Neural cell (in vitro differentiated cells): ENCODE measurements around the gene BICRAL. TPM values are rescaled to one million over a fixed set of nuclear protein-coding genes. Genes with fewer than 3 reads are reported as not detected.

Source experiments
- H2AFZ ChIP-seq: fragments of 200-600, 300-800 bp; sonication (generic), shearing (Covaris generic); 2 replicates; pipeline ENCODE4 v1.6.0; 2014; ENCODE audit warnings: low read depth, mild to moderate bottlenecking, antibody characterized with exemption, low read length, moderate library complexity
- H3F3A ChIP-seq: fragments of 200-600 bp; shearing (Covaris generic); 2 replicates; pipeline ENCODE4 v1.6.1; 2016; ENCODE audit warnings: mild to moderate bottlenecking, moderate library complexity, mixed read lengths, antibody characterized with exemption, low read length; ENCODE audit not compliant: insufficient read depth, poor library complexity, severe bottlenecking
- H3K27ac ChIP-seq: fragments of 200-600, 300-800 bp; sonication (generic), shearing (Covaris generic); 2 replicates; pipeline ENCODE4 v1.5.1; 2014; ENCODE audit warnings: mild to moderate bottlenecking, low read length, moderate library complexity
- H3K27me3 ChIP-seq: fragments of 300-800, 200-600 bp; sonication (generic), shearing (Covaris generic); 2 replicates; pipeline ENCODE4 v1.6.0; 2014; ENCODE audit warnings: mild to moderate bottlenecking, low read depth, low read length, moderate library complexity; ENCODE audit not compliant: insufficient read depth
- H3K36me3 ChIP-seq: fragments of 300-800, 200-600 bp; sonication (generic), shearing (Covaris generic); 2 replicates; pipeline ENCODE4 v1.5.1; 2014; ENCODE audit warnings: mild to moderate bottlenecking, antibody characterized with exemption, low read length, moderate library complexity; ENCODE audit not compliant: insufficient read depth
- H3K4me2 ChIP-seq: fragments of 300-800, 200-600 bp; sonication (generic), shearing (Covaris generic); 2 replicates; pipeline ENCODE4 v1.6.0; 2014; ENCODE audit warnings: mild to moderate bottlenecking, low read length
- H3K4me3 ChIP-seq: fragments of 300-800, 200-600 bp; sonication (generic), shearing (Covaris generic); 2 replicates; pipeline ENCODE4 v1.5.1; 2014; ENCODE audit warnings: mild to moderate bottlenecking, low read length, moderate library complexity
- H3K79me2 ChIP-seq: fragments of 200-600 bp; shearing (Covaris generic); replicated peaks from 2 replicates; pipeline ENCODE4 v1.6.0; 2014; ENCODE audit warnings: mild to moderate bottlenecking, low read length, moderate library complexity; ENCODE audit not compliant: insufficient read depth
- H3K9ac ChIP-seq: fragments of 300-800, 200-600 bp; sonication (generic), shearing (Covaris generic); 2 replicates; pipeline ENCODE4 v1.6.1; 2016; ENCODE audit warnings: mild to moderate bottlenecking, low read length, mixed read lengths
- H3K9me2 ChIP-seq: fragments of 200-600 bp; shearing (Covaris generic); 2 replicates; pipeline ENCODE4 v1.6.1; 2016; ENCODE audit warnings: mild to moderate bottlenecking, low read length, mixed read lengths; ENCODE audit not compliant: insufficient read depth
- H3K9me3 ChIP-seq: fragments of 200-600, 300-800 bp; sonication (generic), shearing (Covaris generic); 2 replicates; pipeline ENCODE4 v1.6.1; 2016; ENCODE audit warnings: mild to moderate bottlenecking, mixed run types, low read length, moderate library complexity, mixed read lengths
- H4K20me1 ChIP-seq: fragments of 200-600 bp; shearing (Covaris generic); 2 replicates; pipeline ENCODE4 v1.6.1; 2016; ENCODE audit warnings: mild to moderate bottlenecking, mixed run types; ENCODE audit not compliant: insufficient read depth
- EP300 ChIP-seq: fragments of 450-650 bp; conservative IDR thresholded peaks from 2 replicates; pipeline ENCODE4 v1.6.1; 2014; ENCODE audit warnings: antibody characterized with exemption, mild to moderate bottlenecking, moderate library complexity; ENCODE audit not compliant: poor library complexity, severe bottlenecking
- EZH2 ChIP-seq: fragments of 200-600, 300-800 bp; shearing (Covaris generic), sonication (generic); IDR thresholded peaks from 2 replicates; pipeline ENCODE4 v1.6.1; 2014; ENCODE audit warnings: antibody characterized with exemption, low read length, borderline replicate concordance, mild to moderate bottlenecking; ENCODE audit not compliant: insufficient read depth, poor library complexity, severe bottlenecking
- MXI1 ChIP-seq: fragments of 450-650 bp; conservative IDR thresholded peaks from 2 replicates; pipeline ENCODE4 v1.6.1; 2014; ENCODE audit warnings: antibody characterized with exemption, mild to moderate bottlenecking; ENCODE audit not compliant: poor library complexity, severe bottlenecking
- POLR2AphosphoS5 ChIP-seq: IDR thresholded peaks from 2 replicates; pipeline ENCODE4 v1.6.1; 2012
- RAD21 ChIP-seq: fragments of 450-650 bp; conservative IDR thresholded peaks from 2 replicates; pipeline ENCODE4 v1.6.1; 2014; ENCODE audit warnings: antibody characterized with exemption, mild to moderate bottlenecking, moderate library complexity
- SMC3 ChIP-seq: fragments of 450-650 bp; conservative IDR thresholded peaks from 2 replicates; pipeline ENCODE4 v1.6.1; 2014; ENCODE audit warnings: antibody characterized with exemption, mild to moderate bottlenecking, moderate library complexity; ENCODE audit not compliant: poor library complexity
- TAF1 ChIP-seq: IDR thresholded peaks from 2 replicates; pipeline ENCODE4 v1.6.1; 2012; ENCODE audit warnings: low read depth
- polyA plus RNA-seq: library from polyadenylated mRNA; depleted of rRNA; stranded (reverse); fragments of >200 nt; gene quantifications from 2 replicates; pipeline ENCODE4 v1.2.3, GENCODE V29; 2014
- TF ChIP-seq, protein P1 (sequence below): fragments of 450-650 bp; IDR thresholded peaks from 2 replicates; pipeline ENCODE4 v1.5.1; 2014; ENCODE audit warnings: antibody characterized with exemption, mild to moderate bottlenecking, moderate library complexity; ENCODE audit not compliant: poor library complexity, severe bottlenecking
- TF ChIP-seq, protein P2 (sequence below): IDR thresholded peaks from 2 replicates; pipeline ENCODE4 v1.6.1; 2012; ENCODE audit warnings: borderline replicate concordance

Gene BICRAL
- polyA plus RNA-seq, 1 donor from 2014 or later, result 6.7 TPM

DNA sequence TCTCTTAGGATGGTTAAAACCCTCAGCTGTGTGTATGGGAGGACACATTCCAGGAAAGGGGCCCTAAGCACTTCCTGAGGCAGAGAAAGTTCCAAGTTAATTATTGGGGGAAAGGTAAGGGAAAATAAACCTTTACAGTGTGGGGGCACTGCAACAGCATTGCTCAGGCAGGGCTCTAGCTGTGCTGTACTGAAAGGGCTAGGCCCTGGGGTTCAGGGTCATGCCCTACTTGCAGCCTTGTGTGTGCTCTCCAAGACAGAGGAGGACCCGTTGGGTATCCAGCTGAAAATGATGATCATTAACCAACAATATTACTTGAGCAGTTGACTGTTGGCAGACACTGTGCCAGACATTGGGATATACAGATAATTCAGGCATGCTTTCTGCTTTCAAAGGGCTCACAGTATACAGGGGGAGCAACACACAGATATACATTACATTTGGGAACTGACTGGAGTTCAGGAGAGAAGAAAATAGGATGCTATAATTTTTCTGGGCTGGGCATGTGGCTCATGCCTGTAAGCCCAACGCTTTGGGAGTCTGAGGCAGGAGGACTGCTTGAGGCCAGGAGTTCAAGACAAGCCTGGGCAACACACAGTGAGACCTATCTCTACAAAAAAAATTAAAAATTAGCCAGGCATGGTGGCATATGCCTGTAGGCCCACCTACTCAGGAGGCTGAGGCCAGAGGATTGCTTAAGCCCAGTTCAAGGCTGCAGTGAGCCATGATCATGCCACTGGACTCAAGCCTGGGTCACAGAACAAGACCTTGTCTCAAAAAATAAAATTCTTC is 88.5 kb downstream of the BICRAL start:
- TF ChIP-seq MXI1 (no peak), EZH2 (no peak), TAF1 (no peak), SMC3 (no peak), POLR2AphosphoS5 (no peak), RAD21 (no peak)
- TF ChIP-seq, protein P1, sequence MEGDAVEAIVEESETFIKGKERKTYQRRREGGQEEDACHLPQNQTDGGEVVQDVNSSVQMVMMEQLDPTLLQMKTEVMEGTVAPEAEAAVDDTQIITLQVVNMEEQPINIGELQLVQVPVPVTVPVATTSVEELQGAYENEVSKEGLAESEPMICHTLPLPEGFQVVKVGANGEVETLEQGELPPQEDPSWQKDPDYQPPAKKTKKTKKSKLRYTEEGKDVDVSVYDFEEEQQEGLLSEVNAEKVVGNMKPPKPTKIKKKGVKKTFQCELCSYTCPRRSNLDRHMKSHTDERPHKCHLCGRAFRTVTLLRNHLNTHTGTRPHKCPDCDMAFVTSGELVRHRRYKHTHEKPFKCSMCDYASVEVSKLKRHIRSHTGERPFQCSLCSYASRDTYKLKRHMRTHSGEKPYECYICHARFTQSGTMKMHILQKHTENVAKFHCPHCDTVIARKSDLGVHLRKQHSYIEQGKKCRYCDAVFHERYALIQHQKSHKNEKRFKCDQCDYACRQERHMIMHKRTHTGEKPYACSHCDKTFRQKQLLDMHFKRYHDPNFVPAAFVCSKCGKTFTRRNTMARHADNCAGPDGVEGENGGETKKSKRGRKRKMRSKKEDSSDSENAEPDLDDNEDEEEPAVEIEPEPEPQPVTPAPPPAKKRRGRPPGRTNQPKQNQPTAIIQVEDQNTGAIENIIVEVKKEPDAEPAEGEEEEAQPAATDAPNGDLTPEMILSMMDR, result no peak
- TF ChIP-seq, protein P2, sequence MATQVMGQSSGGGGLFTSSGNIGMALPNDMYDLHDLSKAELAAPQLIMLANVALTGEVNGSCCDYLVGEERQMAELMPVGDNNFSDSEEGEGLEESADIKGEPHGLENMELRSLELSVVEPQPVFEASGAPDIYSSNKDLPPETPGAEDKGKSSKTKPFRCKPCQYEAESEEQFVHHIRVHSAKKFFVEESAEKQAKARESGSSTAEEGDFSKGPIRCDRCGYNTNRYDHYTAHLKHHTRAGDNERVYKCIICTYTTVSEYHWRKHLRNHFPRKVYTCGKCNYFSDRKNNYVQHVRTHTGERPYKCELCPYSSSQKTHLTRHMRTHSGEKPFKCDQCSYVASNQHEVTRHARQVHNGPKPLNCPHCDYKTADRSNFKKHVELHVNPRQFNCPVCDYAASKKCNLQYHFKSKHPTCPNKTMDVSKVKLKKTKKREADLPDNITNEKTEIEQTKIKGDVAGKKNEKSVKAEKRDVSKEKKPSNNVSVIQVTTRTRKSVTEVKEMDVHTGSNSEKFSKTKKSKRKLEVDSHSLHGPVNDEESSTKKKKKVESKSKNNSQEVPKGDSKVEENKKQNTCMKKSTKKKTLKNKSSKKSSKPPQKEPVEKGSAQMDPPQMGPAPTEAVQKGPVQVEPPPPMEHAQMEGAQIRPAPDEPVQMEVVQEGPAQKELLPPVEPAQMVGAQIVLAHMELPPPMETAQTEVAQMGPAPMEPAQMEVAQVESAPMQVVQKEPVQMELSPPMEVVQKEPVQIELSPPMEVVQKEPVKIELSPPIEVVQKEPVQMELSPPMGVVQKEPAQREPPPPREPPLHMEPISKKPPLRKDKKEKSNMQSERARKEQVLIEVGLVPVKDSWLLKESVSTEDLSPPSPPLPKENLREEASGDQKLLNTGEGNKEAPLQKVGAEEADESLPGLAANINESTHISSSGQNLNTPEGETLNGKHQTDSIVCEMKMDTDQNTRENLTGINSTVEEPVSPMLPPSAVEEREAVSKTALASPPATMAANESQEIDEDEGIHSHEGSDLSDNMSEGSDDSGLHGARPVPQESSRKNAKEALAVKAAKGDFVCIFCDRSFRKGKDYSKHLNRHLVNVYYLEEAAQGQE, result no peak
- no peaks in the 10 kb centered on the region for H3K27me3 ChIP-seq

DNA sequence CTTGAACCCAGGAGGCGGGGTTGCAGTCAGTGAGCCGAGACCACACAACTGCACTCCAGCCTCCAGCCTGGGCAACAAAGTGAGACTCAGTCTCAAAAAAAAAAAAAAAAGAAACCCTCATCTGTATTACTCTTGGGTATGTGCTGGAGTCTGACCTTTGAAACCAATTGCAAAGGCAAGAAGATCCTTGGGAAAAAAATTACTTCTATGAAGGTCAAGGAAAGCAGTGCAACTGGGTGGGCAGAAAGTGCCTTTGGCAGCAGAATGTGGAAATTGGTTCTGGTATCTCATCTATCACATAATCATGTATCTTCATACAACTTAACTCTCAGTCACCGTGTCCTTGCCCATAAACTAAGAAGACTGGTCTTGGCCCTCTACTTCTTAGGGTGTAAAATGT is 89.9 kb downstream of the BICRAL start:
- no peak overlapping the region for H3K4me3 ChIP-seq
- no peaks in the 10 kb centered on the region for H3K36me3 ChIP-seq
- H3K9me3 ChIP-seq, result no peaks in the 10 kb centered on the region
- H2AFZ ChIP-seq, result no peak overlapping the region
- TF ChIP-seq, protein P1, result no peak
- TF ChIP-seq MXI1 (no peak), EP300 (no peak), RAD21 (no peak)
- H3K79me2 ChIP-seq, result no peaks in the 10 kb centered on the region
- no peak overlapping the region for H3K4me2 ChIP-seq
- no peaks in the 10 kb centered on the region for H3F3A ChIP-seq
- no peaks in the 10 kb centered on the region for H3K27me3 ChIP-seq
- H4K20me1 ChIP-seq, result no peaks in the 10 kb centered on the region
- H3K9me2 ChIP-seq, result no peaks in the 10 kb centered on the region
- no peak overlapping the region for H3K9ac ChIP-seq
- no peak overlapping the region for H3K27ac ChIP-seq

More for the DNA sequence above, 88.5 kb downstream of the BICRAL start:
- no peak overlapping the region for H3K27ac ChIP-seq
- H4K20me1 ChIP-seq, result no peaks in the 10 kb centered on the region
- no peaks in the 10 kb centered on the region for H3K36me3 ChIP-seq
- no peaks in the 10 kb centered on the region for H3K9me2 ChIP-seq
- no peak overlapping the region for H2AFZ ChIP-seq
- H3K4me3 ChIP-seq, result no peak overlapping the region
- no peaks in the 10 kb centered on the region for H3F3A ChIP-seq
- H3K79me2 ChIP-seq, result no peaks in the 10 kb centered on the region
- no peaks in the 10 kb centered on the region for H3K9me3 ChIP-seq
- H3K4me2 ChIP-seq, result no peak overlapping the region
- H3K9ac ChIP-seq, result no peak overlapping the region
